Colonic mucosa (tissue), 4 donors: ENCODE measurements around the gene NRCAM. TPM values are rescaled to one million over a fixed set of nuclear protein-coding genes. Genes with fewer than 3 reads are reported as not detected.

ENCODE experiments used
- DNase-seq: peaks from one replicate; pipeline ENCODE4 v3.0.0-alpha.2; 2020
- H3K27ac ChIP-seq: fragments of 200-600 bp; one replicate; pipeline ENCODE4 v1.8.0; 2021
- H3K27me3 ChIP-seq: fragments of 200-600 bp; one replicate; pipeline ENCODE4 v1.8.0; 2021
- H3K36me3 ChIP-seq: fragments of 200-600 bp; one replicate; pipeline ENCODE4 v1.8.0; 2021
- H3K4me1 ChIP-seq: fragments of 200-600 bp; one replicate; pipeline ENCODE4 v1.8.0; 2021; ENCODE audit warnings: mild to moderate bottlenecking
- H3K4me3 ChIP-seq: fragments of 200-600 bp; one replicate; pipeline ENCODE4 v1.8.0; 2021
- H3K9ac ChIP-seq, 2 donors: one replicate each; pipeline ENCODE4 v1.7.0; 2013; ENCODE audit warnings: control low read depth in 2 of 2, low read depth in 2 of 2, low read length in 2 of 2
- H3K9me3 ChIP-seq: fragments of 200-600 bp; one replicate; pipeline ENCODE4 v1.8.0; 2021
- CTCF ChIP-seq: fragments of 200-600 bp; IDR thresholded peaks from one replicate; pipeline ENCODE4 v1.8.0; 2022; ENCODE audit warnings: antibody characterized with exemption, mild to moderate bottlenecking
- intact Hi-C: fragments of 100-400 bp; cut with DNase I; formaldehyde crosslinking; loops from one replicate; pipeline ENCODE4 v1.14.1; 2022
- total RNA-seq, 2 donors: library from RNA; stranded (reverse); fragmentation: NEBNext Ultra II Directional in 1 of 2; extraction: Animal tissue kit (Norgen Biotek cat#: 25700) in 1 of 2; gene quantifications; one replicate each; pipeline ENCODE4 v1.2.1, GENCODE V29; 2021
- donor health status: healthy.
- donor health status: DM: no; HTN: no; CAD: no.
- donor health status: DM: no; HTN: no; CAD: no.

Gene NRCAM
- total RNA-seq, 2 donors from 2014 or later: 0.42 to 1.1 TPM

- Histone ChIP-seq H3K4me1 (no peaks in the 10 kb centered on the region), H3K36me3 (no peaks in the 10 kb centered on the region), H3K27me3 (no peaks in the 10 kb centered on the region), H3K9me3 (no peaks in the 10 kb centered on the region), H3K27ac (no peak overlapping the region), H3K4me3 (no peak overlapping the region), H3K9ac (no peak overlapping the region)
- intact Hi-C loops: no loop called here
- TF ChIP-seq CTCF: no peak
- DNase-seq: no peak
Measured at GRCh38 chr7:108232076-108232475, 224.2 kb downstream of the NRCAM start.

GRCh38 chr7:108231221-108231620, 225.0 kb downstream of the NRCAM start:
- H3K36me3 ChIP-seq: no peaks in the 10 kb centered on the region
- intact Hi-C loops: no loop called here
- no peak for TF ChIP-seq CTCF
- no peak for DNase-seq
- no peak overlapping the region for H3K4me3 ChIP-seq
- no peaks in the 10 kb centered on the region for H3K9me3 ChIP-seq
- no peak overlapping the region for H3K27ac ChIP-seq
- no peak overlapping the region for H3K9ac ChIP-seq
- no peaks in the 10 kb centered on the region for H3K4me1 ChIP-seq
- H3K27me3 ChIP-seq: no peaks in the 10 kb centered on the region

GRCh38 chr7:108227366-108227765, 228.9 kb downstream of the NRCAM start:
- no peak overlapping the region for H3K4me3 ChIP-seq
- intact Hi-C loops: no loop called here
- no peaks in the 10 kb centered on the region for H3K27me3 ChIP-seq
- DNase-seq: no peak
- H3K27ac ChIP-seq: no peak overlapping the region
- H3K9me3 ChIP-seq: no peaks in the 10 kb centered on the region
- no peak overlapping the region for H3K9ac ChIP-seq
- H3K36me3 ChIP-seq: no peaks in the 10 kb centered on the region
- no peaks in the 10 kb centered on the region for H3K4me1 ChIP-seq
- no peak for TF ChIP-seq CTCF

- no peaks in the 10 kb centered on the region for H3K9me3 ChIP-seq
- H3K27me3 ChIP-seq: no peaks in the 10 kb centered on the region
- no peak overlapping the region for H3K9ac ChIP-seq
- no peaks in the 10 kb centered on the region for H3K36me3 ChIP-seq
- intact Hi-C loops: no loop called here
- DNase-seq: no peak
- TF ChIP-seq CTCF: no peak
- H3K4me3 ChIP-seq: no peak overlapping the region
- no peak overlapping the region for H3K27ac ChIP-seq
- no peaks in the 10 kb centered on the region for H3K4me1 ChIP-seq
Measured at GRCh38 chr7:108226816-108227299, 229.4 kb downstream of the NRCAM start.

GRCh38 chr7:108225531-108226181, 230.6 kb downstream of the NRCAM start:
- Histone ChIP-seq H3K36me3 (no peaks in the 10 kb centered on the region), H3K27me3 (no peaks in the 10 kb centered on the region), H3K4me3 (no peak overlapping the region), H3K27ac (no peak overlapping the region), H3K9me3 (no peaks in the 10 kb centered on the region), H3K9ac (no peak overlapping the region), H3K4me1 (no peaks in the 10 kb centered on the region)
- TF ChIP-seq CTCF: no peak
- no peak for DNase-seq
- intact Hi-C loops: no loop called here
